Measurements from ENCODE around the gene CCDC43. TPM values are rescaled to one million over a fixed set of nuclear protein-coding genes. Genes with fewer than 3 reads are reported as not detected.

The CCDC43 gene, protein sequence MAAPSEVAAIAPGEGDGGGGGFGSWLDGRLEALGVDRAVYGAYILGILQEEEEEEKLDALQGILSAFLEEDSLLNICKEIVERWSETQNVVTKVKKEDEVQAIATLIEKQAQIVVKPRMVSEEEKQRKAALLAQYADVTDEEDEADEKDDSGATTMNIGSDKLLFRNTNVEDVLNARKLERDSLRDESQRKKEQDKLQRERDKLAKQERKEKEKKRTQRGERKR
- 50.4 and 51.0 TPM in 2 replicates for total RNA-seq (2014; rRNA removed)
- Bru-seq, nascent RNA: percentile 86 among the genes with signal in this experiment
- BruChase-seq, experiment 1, labeled RNA remaining after a 6-hour chase: percentile 95 among the genes with signal in this experiment
- percentile 92 among the genes with signal in this experiment for BruChase-seq, experiment 2, labeled RNA remaining after a 2-hour chase
- long read RNA-seq, transcript CCDC43-201 (5 exons, 2,082 nt): major isoform, 55 of 79 reads
- long read RNA-seq, transcript CCDC43-202 (4 exons, 2,058 nt): minor isoform, 10 of 79 reads
- long read RNA-seq, partial matches to known transcripts: 1 of 79 reads
- long read RNA-seq, other reads (novel, unspliced or antisense): 10 of 79 reads

DNA sequence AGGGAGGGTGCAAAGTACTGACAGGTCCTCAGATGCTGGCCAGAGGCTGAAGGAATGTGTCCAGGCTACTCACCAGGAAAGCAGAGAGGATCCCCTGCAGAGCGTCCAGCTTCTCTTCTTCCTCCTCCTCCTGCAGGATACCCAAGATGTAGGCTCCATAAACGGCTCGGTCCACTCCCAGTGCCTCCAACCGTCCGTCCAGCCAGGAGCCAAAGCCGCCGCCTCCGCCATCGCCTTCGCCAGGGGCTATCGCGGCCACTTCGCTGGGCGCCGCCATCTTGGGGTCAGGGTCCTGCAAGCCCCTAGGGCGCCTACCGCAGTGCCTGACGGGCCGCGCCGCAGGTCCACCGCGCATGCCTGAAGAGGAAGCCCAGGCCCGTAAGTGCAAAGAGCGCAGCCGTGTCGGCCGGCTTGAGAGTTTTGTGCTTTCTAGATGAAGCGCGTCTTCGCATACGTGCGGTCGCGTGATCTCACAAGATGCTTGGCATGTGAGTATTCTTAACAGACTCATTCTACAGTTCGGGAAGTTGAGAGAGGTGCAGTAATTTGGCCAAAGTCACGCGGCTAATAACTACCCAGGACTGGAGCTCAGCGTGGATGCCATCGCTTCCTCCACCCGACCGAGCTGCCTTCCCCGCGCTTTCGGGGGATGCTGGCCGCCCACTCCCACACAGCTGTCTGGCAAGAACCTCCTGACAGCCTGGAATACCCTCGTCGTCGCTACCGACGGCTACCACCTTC, at the start of gene CCDC43:
Gene CCDC43 (minus strand): TSS at position 300 of the 741 bp plus-strand sequence. CDS start 23 bp downstream, at position 277.
- TSS peak; percentile 96 for BruUV-seq (replicated peaks)
- H3K79me2 ChIP-seq (ENCODE audit: low read length): peaks cover 46% of the 10 kb centered on the region
- CTCF ChIA-PET: interaction anchor here (0.6 kb wide), 1 partner anchor 13 kb away, joined by 4 read pairs; no protein-coding TSS in a partner anchor

DNA sequence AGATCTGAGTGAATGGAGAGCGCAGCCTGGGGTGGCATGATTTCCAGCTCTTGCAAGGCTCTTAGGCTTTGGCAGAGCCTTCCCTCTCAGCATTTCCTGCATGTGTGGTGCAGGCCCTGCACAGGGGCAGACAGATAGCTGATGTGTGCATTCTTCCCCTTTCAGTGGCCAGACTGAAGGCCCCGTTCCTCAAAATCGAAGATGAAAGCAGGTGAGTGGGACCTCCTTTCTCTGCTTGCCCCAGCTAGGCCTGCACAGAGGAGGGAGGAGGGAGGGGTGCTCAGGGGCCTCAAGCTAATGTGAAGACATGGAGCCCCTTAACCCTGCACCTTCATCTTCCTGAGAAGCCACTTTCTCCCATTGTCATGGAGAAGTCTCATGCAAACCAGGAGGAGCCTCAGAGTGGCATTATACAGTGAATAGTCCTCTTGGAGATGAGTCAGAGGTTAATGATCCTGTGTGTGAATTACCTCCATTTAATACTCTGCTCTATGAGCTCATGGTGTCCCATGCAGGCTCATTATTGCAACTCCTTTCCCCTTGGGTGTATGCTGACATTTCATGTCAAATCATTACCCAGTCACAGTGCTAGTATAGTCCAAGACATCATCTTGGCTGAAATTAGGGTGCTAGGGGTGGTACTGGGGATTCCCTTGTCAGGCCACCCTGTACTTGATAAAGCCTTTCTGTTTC, 48.8 kb upstream of the CCDC43 start:
- POLR2A ChIA-PET (ENCODE audit: unreplicated experiment): no interaction called here
- no peaks in the 10 kb centered on the region for H3K9me3 ChIP-seq (ENCODE audit: low read length)
- H3K79me2 ChIP-seq (ENCODE audit: low read length): no peaks in the 10 kb centered on the region
- DNase-seq (no peak), ATAC-seq (peak; percentile 68)
- BruUV-seq (replicated peaks): no TSS peak
- CTCF ChIA-PET: no interaction called here
- no peaks in the 10 kb centered on the region for H3F3A ChIP-seq (ENCODE audit: low read length, unreplicated experiment)
- peaks cover 29% of the 10 kb centered on the region; the same call in 1 of the 2 replicates for H3K36me3 ChIP-seq (ENCODE audit: low read depth, low read length)
- no peaks in the 10 kb centered on the region for H4K20me1 ChIP-seq (ENCODE audit: low read length)
- no peaks in the 10 kb centered on the region for H3K9me2 ChIP-seq (replicated peaks; ENCODE audit: low read length)
- intact Hi-C loops (cut with micrococcal nuclease): no loop called here
- H3K4me3 ChIP-seq (ENCODE audit: low read length): no peak overlapping the region
- no peaks in the 10 kb centered on the region for H3K4me1 ChIP-seq (ENCODE audit: insufficient read depth, low read length)
- H2AFZ ChIP-seq (ENCODE audit: low read length): no peak overlapping the region
- H3K4me2 ChIP-seq (ENCODE audit: low read length): no peak overlapping the region
- TF ChIP-seq EZH2 (IDR thresholded peaks at IDR 0.05; ENCODE audit: low read length, unreplicated experiment): no peak
- no peak for TF ChIP-seq EZH2phosphoT487 (IDR thresholded peaks at IDR 0.05; ENCODE audit: borderline replicate concordance, low read length)
- TF ChIP-seq, protein P1, sequence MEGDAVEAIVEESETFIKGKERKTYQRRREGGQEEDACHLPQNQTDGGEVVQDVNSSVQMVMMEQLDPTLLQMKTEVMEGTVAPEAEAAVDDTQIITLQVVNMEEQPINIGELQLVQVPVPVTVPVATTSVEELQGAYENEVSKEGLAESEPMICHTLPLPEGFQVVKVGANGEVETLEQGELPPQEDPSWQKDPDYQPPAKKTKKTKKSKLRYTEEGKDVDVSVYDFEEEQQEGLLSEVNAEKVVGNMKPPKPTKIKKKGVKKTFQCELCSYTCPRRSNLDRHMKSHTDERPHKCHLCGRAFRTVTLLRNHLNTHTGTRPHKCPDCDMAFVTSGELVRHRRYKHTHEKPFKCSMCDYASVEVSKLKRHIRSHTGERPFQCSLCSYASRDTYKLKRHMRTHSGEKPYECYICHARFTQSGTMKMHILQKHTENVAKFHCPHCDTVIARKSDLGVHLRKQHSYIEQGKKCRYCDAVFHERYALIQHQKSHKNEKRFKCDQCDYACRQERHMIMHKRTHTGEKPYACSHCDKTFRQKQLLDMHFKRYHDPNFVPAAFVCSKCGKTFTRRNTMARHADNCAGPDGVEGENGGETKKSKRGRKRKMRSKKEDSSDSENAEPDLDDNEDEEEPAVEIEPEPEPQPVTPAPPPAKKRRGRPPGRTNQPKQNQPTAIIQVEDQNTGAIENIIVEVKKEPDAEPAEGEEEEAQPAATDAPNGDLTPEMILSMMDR (conservative IDR thresholded peaks at IDR 0.05; ENCODE audit: low read depth, low read length): no peak
- no peak overlapping the region for H3K27ac ChIP-seq (ENCODE audit: low read length)
- H3K27me3 ChIP-seq (ENCODE audit: low read length): no peaks in the 10 kb centered on the region
- H3K9ac ChIP-seq (ENCODE audit: low read length): no peak overlapping the region

More for the DNA sequence above, at the start of gene CCDC43:
- H3K36me3 ChIP-seq (ENCODE audit: low read depth, low read length): peaks cover 6% of the 10 kb centered on the region; the same call in 1 of the 2 replicates
- peak within 1 kb of the TSS; percentile 87 for H3K4me2 ChIP-seq (ENCODE audit: low read length)
- H3K4me3 ChIP-seq (ENCODE audit: low read length): peak within 1 kb of the TSS; percentile 92
- POLR2A ChIA-PET (ENCODE audit: unreplicated experiment): no interaction called here
- no peaks in the 10 kb centered on the region for H3K9me2 ChIP-seq (replicated peaks; ENCODE audit: low read length)
- H3K27ac ChIP-seq (ENCODE audit: low read length): peak within 1 kb of the TSS; percentile 47
- peak within 1 kb of the TSS; percentile 96 for H2AFZ ChIP-seq (ENCODE audit: low read length)
- TF ChIP-seq EZH2 (IDR thresholded peaks at IDR 0.05; ENCODE audit: low read length, unreplicated experiment) (no peak), EZH2phosphoT487 (IDR thresholded peaks at IDR 0.05; ENCODE audit: borderline replicate concordance, low read length) (no peak)
- TF ChIP-seq, protein P1 (conservative IDR thresholded peaks at IDR 0.05; ENCODE audit: low read depth, low read length): no peak
- H3K9me3 ChIP-seq (ENCODE audit: low read length): no peaks in the 10 kb centered on the region
- H3K27me3 ChIP-seq (ENCODE audit: low read length): no peaks in the 10 kb centered on the region
- ATAC-seq: peak; percentile 97
- no peaks in the 10 kb centered on the region for H3F3A ChIP-seq (ENCODE audit: low read length, unreplicated experiment)
- peak; percentile 96 for DNase-seq
- peak within 1 kb of the TSS; percentile 88 for H3K9ac ChIP-seq (ENCODE audit: low read length)
- peaks cover 9% of the 10 kb centered on the region for H3K4me1 ChIP-seq (ENCODE audit: insufficient read depth, low read length)
- intact Hi-C loops (cut with micrococcal nuclease): loop anchor here (1.0 kb wide), 1 partner anchor 19 kb away; the partner anchor contains the start of gene DBF4B
- H4K20me1 ChIP-seq (ENCODE audit: low read length): no peaks in the 10 kb centered on the region

Data from PC-3 (cell line).